Heart left ventricle (tissue), 16 donors: ENCODE results near the gene LPIN1. TPM values are rescaled to one million over a fixed set of nuclear protein-coding genes. Genes with fewer than 3 reads are reported as not detected.
A peak's percentile ranks its signal among the peaks of the same experiment; 100 is the strongest.

ENCODE experiments used
- ATAC-seq, 4 donors: fragments of 200-7000 bp; cut with Tn5 transposase; one replicate each; pipeline ENCODE4 v1.9.1; 2020 to 2022; ENCODE audit warnings: moderate library complexity in 4 of 4, mild to moderate bottlenecking in 3 of 4, moderate number of reproducible peaks in 1 of 4
- DNase-seq, 5 donors: peaks; one replicate each; pipeline ENCODE4 v3.0.0-alpha.2; 2020
- H3K27ac ChIP-seq, 12 donors: fragments of 200-600 bp; sonication (generic) in 4 of 12; one replicate each; pipeline versions ENCODE4 v1.5.0 to v1.8.0; 2016 to 2022; ENCODE audit warnings: mild to moderate bottlenecking in 2 of 12
- H3K27me3 ChIP-seq, 9 donors: fragments of 200-600 bp; sonication (generic) in 2 of 9; one replicate each; pipeline versions ENCODE4 v1.5.1 to v1.8.0; 2016 to 2022; ENCODE audit warnings: mild to moderate bottlenecking in 3 of 9
- H3K36me3 ChIP-seq, 9 donors: fragments of 200-600 bp; sonication (generic) in 2 of 9; one replicate each; pipeline versions ENCODE4 v1.5.0 to v1.8.0; 2018 to 2022; ENCODE audit warnings: mild to moderate bottlenecking in 2 of 9
- H3K4me1 ChIP-seq, 12 donors: fragments of 200-600 bp; sonication (generic) in 4 of 12; one replicate each; pipeline versions ENCODE4 v1.5.0 to v1.8.0; 2016 to 2022; ENCODE audit warnings: mild to moderate bottlenecking in 3 of 12
- H3K4me3 ChIP-seq, 12 donors: fragments of 200-600 bp; sonication (generic) in 4 of 12; one replicate each; pipeline versions ENCODE4 v1.5.0 to v1.8.0; 2017 to 2022; ENCODE audit warnings: mild to moderate bottlenecking in 9 of 12, moderate library complexity in 4 of 12
- H3K9me3 ChIP-seq, 12 donors: fragments of 200-600 bp; sonication (generic) in 4 of 12; one replicate each; pipeline versions ENCODE4 v1.5.0 to v1.8.0; 2016 to 2022; ENCODE audit warnings: mild to moderate bottlenecking in 1 of 12
- CTCF ChIP-seq, 12 donors: fragments of 200-600 bp; sonication (generic) in 4 of 12; IDR thresholded peaks; one replicate each; pipeline versions ENCODE4 v1.5.0 to v1.8.0; 2018 to 2022; ENCODE audit warnings: antibody characterized with exemption in 12 of 12, mild to moderate bottlenecking in 5 of 12
- POLR2A ChIP-seq, 2 donors: fragments of 450-650 bp; IDR thresholded peaks; one replicate each; pipeline ENCODE4 v1.6.1; 2017; ENCODE audit warnings: antibody characterized with exemption in 2 of 2, mild to moderate bottlenecking in 2 of 2, moderate library complexity in 2 of 2
- WGBS, 4 donors: extraction: QIAGEN DNeasy Blood & Tissue Kit in 2 of 4; methylation state at CpG; one replicate each; pipeline versions ENCODE4 v1.1.5 to v1.1.7; 2013 to 2018; 5-methylcytosine and 5-hydroxymethylcytosine counted together
- intact Hi-C, 10 donors: fragments of 100-400 bp; cut with DNase I; formaldehyde crosslinking; loops; one replicate each; pipeline versions ENCODE4 v1.11.1 to v1.14.2; 2022
- polyA plus RNA-seq, 2 donors: library from polyadenylated mRNA; stranded (reverse); fragments of 200-250 nt; gene quantifications; one replicate each; pipeline ENCODE4 v1.2.3, GENCODE V29; 2013
- total RNA-seq, 9 donors: library from RNA; depleted of rRNA in 2 of 9; stranded (reverse); fragments of >200 nt in 2 of 9; fragmentation: NEBNext Ultra II Directional in 3 of 9; extraction: Animal tissue kit (Norgen Biotek cat#: 25700) in 3 of 9; gene quantifications; one replicate each; pipeline versions ENCODE4 v1.1.0 to v1.2.4, GENCODE V29; 2016 to 2023
- donor health status: ischemic (EF 13 %, LVEDD 7.1; RV severe dilation, severe dysfunction).
- donor health status: healthy with polysubstance abuse.
- donor health status: DM: no; HTN: yes; CAD: no.
- donor health status: DM: no; HTN: no; CAD: no.
- donor health status: ischemic (EF 25% LVEDD 6.9; RV normal size, moderate dysfunction).
- donor health status: ischemic (EF 25% LVEDD 5.7; RV mildly dilated, moderate dysfunction).
- donor health status: healthy.
- donor health status: DM: yes; HTN: yes; CAD: no.
- donor health status: ischemic (EF 35%, LVEDD 5.7; RV mildly dilated, moderate dysfunction).
- donor health status: nonischemic (EF 11% LVEDD 7.7; RV severe dilation, severe dysfunction).
- donor health status: DM: yes; HTN: yes; CAD: no.
- donor health status: PGD.
- donor health status: ischemic (EF 29% LVEDD 5.4; RV normal size, mild dysfunction).
- donor health status: nonischemic (EF 23%, LVEDD 6.1; RV moderate dilation, normal function).

Gene LPIN1
- total and polyA plus RNA-seq, 11 donors = 15.0 to 57.1 (median 43.8) TPM

DNA sequence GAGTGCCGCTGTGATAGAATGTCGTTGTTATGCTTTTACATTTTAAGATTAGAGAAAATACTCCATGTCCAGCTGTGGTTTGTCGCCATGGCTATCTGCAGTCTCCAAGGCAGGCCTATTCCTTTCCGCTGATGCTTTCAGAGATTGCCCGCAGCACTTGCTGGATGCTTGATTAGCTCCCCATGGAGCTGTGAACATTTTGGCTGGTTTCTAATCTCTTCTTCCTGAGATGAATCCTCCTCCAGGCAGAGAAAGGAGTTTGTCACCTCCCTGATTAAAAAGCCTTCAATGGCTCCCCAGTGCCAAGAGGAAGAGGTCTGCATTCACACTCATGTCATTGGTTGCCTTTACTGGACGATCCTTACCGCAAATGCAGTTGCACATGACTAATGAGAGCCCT lies 32.6 kb upstream of the LPIN1 start:
- H3K4me3 ChIP-seq = no peak overlapping the region
- intact Hi-C loops = no loop called here
- ATAC-seq (no peak), DNase-seq (no peak)
- no peak for TF ChIP-seq POLR2A (IDR thresholded peaks at IDR 0.05)
- TF ChIP-seq CTCF (IDR thresholded peaks at IDR 0.05) = no peak
- H3K27me3 ChIP-seq = peaks cover 0 to 4% (median 0%) of the 10 kb centered on the region in 9 donors
- no peaks in the 10 kb centered on the region for H3K36me3 ChIP-seq
- H3K4me1 ChIP-seq = peaks cover 0 to 28% (median 0%) of the 10 kb centered on the region in 12 donors
- WGBS, 4 donors = 77 to 93% (median 85%) methylated on average over 7 of the region's 7 CpGs
- H3K9me3 ChIP-seq = no peaks in the 10 kb centered on the region
- H3K27ac ChIP-seq = no peak overlapping the region

- TF ChIP-seq CTCF (IDR thresholded peaks at IDR 0.05) = no peak
- TF ChIP-seq POLR2A (IDR thresholded peaks at IDR 0.05) = no peak
- Histone ChIP-seq H3K4me1 (peaks cover 0 to 32% (median 0%) of the 10 kb centered on the region in 12 donors), H3K4me3 (no peak overlapping the region), H3K27me3 (peaks cover 0 to 10% (median 3%) of the 10 kb centered on the region in 9 donors), H3K9me3 (no peaks in the 10 kb centered on the region), H3K27ac (no peak overlapping the region), H3K36me3 (no peaks in the 10 kb centered on the region)
- intact Hi-C loops = no loop called here
- DNase-seq = no peak
- 90 to 93% (median 90%) methylated on average over 12 of the region's 12 CpGs for WGBS, 4 donors
- peak in 1 of 4 donors; percentile 23 for ATAC-seq
Observed at GRCh38 chr2:11715987-11716652, 30.3 kb upstream of the LPIN1 start.

DNA sequence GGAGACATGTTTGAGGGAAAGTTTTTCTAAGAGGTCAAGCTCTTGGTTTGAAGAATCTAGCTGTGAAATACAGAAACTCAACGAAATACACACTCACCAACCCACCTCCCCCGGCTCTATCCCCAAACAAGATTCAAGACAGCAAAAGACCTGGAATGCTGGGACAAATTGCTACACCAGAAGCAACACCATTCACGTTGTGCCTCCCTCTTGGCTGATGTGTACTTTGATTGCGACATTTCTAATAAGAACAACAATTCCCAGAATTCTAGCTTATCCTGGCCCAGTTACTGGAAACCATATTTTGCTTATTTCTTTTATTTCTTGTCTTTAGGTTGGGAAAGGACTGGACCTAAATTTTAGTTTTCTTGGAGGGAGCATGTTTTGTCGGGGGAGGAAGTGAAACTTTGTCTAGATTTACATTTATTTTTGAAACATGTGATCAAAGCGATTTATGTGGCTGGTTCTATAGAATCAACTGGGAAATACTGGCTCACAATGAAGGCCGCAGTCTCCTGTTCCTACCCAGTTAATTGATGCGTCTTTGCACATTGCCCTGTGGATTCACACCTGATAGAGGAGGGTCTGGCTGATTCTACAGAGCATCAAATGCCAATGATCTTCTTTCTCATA lies 29.6 kb upstream of the LPIN1 start:
- no peaks in the 10 kb centered on the region for H3K36me3 ChIP-seq
- no peak overlapping the region for H3K4me3 ChIP-seq
- H3K27me3 ChIP-seq = peaks cover 0 to 10% (median 3%) of the 10 kb centered on the region in 9 donors
- WGBS, 4 donors = 78 to 89% (median 83%) methylated on average over 8 of the region's 8 CpGs
- H3K27ac ChIP-seq = no peak overlapping the region
- ATAC-seq = peak in 2 of 4 donors; percentile 17 to 47
- intact Hi-C loops = no loop called here
- TF ChIP-seq POLR2A (IDR thresholded peaks at IDR 0.05) = no peak
- TF ChIP-seq CTCF (IDR thresholded peaks at IDR 0.05) = no peak
- no peaks in the 10 kb centered on the region for H3K9me3 ChIP-seq
- peak in 1 of 5 donors; percentile 4 for DNase-seq
- H3K4me1 ChIP-seq = peaks cover 0 to 25% (median 0%) of the 10 kb centered on the region in 12 donors

GRCh38 chr2:11717623-11718022 lies 28.8 kb upstream of the LPIN1 start:
- ATAC-seq = no peak
- H3K36me3 ChIP-seq = no peaks in the 10 kb centered on the region
- DNase-seq = no peak
- 76 to 88% (median 84%) methylated on average over 1 of the region's 1 CpG for WGBS, 4 donors
- H3K4me1 ChIP-seq = peaks cover 0 to 22% (median 0%) of the 10 kb centered on the region in 12 donors
- H3K4me3 ChIP-seq = no peak overlapping the region
- H3K27me3 ChIP-seq = peaks cover 0 to 10% (median 3%) of the 10 kb centered on the region in 9 donors
- intact Hi-C loops = no loop called here
- no peaks in the 10 kb centered on the region for H3K9me3 ChIP-seq
- no peak overlapping the region for H3K27ac ChIP-seq
- TF ChIP-seq POLR2A (IDR thresholded peaks at IDR 0.05) = no peak
- TF ChIP-seq CTCF (IDR thresholded peaks at IDR 0.05) = no peak
